Astrocyte (in vitro differentiated cells and primary cell): ENCODE data around the gene CIAPIN1.

Experiments
- EZH2 ChIP-seq: IDR thresholded peaks from 2 replicates; pipeline ENCODE4 v1.6.1; 2012; ENCODE audit warnings: mild to moderate bottlenecking, low read length, inconsistent platforms; ENCODE audit not compliant: insufficient read depth
- TF ChIP-seq, protein P1 (sequence below): IDR thresholded peaks from 2 replicates; pipeline ENCODE4 v1.5.1; 2011; ENCODE audit warnings: low read depth, mild to moderate bottlenecking, inconsistent platforms, low read length, moderate library complexity; ENCODE audit not compliant: insufficient read depth

GRCh38 chr16:57386381-57386951 lies 60.7 kb downstream of the CIAPIN1 start:
- TF ChIP-seq, protein P1, sequence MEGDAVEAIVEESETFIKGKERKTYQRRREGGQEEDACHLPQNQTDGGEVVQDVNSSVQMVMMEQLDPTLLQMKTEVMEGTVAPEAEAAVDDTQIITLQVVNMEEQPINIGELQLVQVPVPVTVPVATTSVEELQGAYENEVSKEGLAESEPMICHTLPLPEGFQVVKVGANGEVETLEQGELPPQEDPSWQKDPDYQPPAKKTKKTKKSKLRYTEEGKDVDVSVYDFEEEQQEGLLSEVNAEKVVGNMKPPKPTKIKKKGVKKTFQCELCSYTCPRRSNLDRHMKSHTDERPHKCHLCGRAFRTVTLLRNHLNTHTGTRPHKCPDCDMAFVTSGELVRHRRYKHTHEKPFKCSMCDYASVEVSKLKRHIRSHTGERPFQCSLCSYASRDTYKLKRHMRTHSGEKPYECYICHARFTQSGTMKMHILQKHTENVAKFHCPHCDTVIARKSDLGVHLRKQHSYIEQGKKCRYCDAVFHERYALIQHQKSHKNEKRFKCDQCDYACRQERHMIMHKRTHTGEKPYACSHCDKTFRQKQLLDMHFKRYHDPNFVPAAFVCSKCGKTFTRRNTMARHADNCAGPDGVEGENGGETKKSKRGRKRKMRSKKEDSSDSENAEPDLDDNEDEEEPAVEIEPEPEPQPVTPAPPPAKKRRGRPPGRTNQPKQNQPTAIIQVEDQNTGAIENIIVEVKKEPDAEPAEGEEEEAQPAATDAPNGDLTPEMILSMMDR: no peak
- TF ChIP-seq EZH2: no peak
